Rectal smooth muscle tissue (tissue), 1 donor: ENCODE data around the gene LAMA3.

ENCODE experiments used
- H3K27ac ChIP-seq: one replicate; pipeline ENCODE4 v1.7.0; 2013; ENCODE audit warnings: low read depth, low read length, inconsistent platforms
- H3K27me3 ChIP-seq: one replicate; pipeline ENCODE4 v1.7.0; 2013; ENCODE audit warnings: low read length; ENCODE audit not compliant: control insufficient read depth, insufficient read depth
- H3K36me3 ChIP-seq: one replicate; pipeline ENCODE4 v1.7.0; 2013; ENCODE audit warnings: low read length; ENCODE audit not compliant: control insufficient read depth, insufficient read depth
- H3K4me1 ChIP-seq: one replicate; pipeline ENCODE4 v1.7.0; 2013; ENCODE audit warnings: low read length; ENCODE audit not compliant: control insufficient read depth, insufficient read depth
- H3K4me3 ChIP-seq: one replicate; pipeline ENCODE4 v1.7.0; 2013; ENCODE audit warnings: low read length
- H3K9ac ChIP-seq: one replicate; pipeline ENCODE4 v1.7.0; 2013; ENCODE audit warnings: low read length

Gene LAMA3

GRCh38 chr18:23752363-23752762 lies 63.1 kb downstream of the LAMA3 start:
- Histone ChIP-seq H3K27ac (peak overlapping the region; percentile 17), H3K9ac (no peak overlapping the region)

DNA sequence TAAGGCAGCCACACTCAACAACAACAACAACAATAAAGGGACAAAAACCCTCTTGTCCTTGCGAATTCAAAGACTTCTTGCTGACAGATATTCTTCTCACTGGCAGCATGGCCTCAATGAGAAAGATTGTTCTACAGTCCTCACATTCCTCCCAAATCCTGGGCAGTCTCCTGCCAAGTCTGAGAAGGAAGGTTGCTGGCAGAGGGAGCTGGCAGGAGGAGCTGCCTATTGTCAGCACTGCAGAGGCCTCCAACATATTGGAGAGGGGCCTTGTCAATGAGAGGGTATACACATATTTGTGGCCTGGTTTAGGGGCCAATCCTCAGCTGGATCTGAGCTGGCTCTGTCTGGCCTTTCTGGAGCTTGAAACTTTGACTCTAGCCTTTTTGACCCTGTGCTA lies 63.5 kb downstream of the LAMA3 start:
- H3K36me3 ChIP-seq: no peaks in the 10 kb centered on the region
- H3K27ac ChIP-seq: peak overlapping the region; percentile 17
- no peak overlapping the region for H3K9ac ChIP-seq
- no peak overlapping the region for H3K4me3 ChIP-seq
- H3K27me3 ChIP-seq: no peaks in the 10 kb centered on the region
- H3K4me1 ChIP-seq: peaks cover 7% of the 10 kb centered on the region

More at GRCh38 chr18:23752363-23752762, 63.1 kb downstream of the LAMA3 start:
- Histone ChIP-seq H3K4me3 (no peak overlapping the region), H3K4me1 (peaks cover 7% of the 10 kb centered on the region), H3K27me3 (no peaks in the 10 kb centered on the region), H3K36me3 (no peaks in the 10 kb centered on the region)

- Histone ChIP-seq H3K9ac (no peak overlapping the region), H3K27ac (no peak overlapping the region), H3K4me1 (peaks cover 5% of the 10 kb centered on the region), H3K27me3 (no peaks in the 10 kb centered on the region), H3K4me3 (no peak overlapping the region), H3K36me3 (no peaks in the 10 kb centered on the region)
Observed at GRCh38 chr18:23756590-23757436, 67.6 kb downstream of the LAMA3 start.

- Histone ChIP-seq H3K36me3 (no peaks in the 10 kb centered on the region), H3K9ac (no peak overlapping the region), H3K27ac (no peak overlapping the region), H3K4me1 (peaks cover 5% of the 10 kb centered on the region), H3K27me3 (no peaks in the 10 kb centered on the region), H3K4me3 (no peak overlapping the region)
Observed at GRCh38 chr18:23757437-23757733, 68.1 kb downstream of the LAMA3 start.

DNA sequence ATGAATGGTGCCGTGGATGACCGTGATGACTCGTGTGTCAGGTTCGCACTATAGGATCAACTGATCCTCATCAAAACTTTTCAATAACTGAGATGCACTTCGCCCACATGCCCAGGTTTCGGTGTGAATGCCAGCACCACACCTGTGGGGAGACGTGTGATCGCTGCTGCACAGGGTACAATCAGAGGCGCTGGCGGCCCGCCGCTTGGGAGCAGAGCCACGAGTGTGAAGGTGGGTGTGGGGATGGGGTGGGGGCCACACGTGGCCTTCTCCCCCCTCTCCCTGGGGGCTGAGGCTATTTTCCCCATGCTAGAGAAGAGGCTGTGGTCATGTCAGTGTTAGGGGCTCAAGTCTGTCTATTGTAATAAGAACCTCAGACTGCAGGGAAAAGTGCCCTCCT lies 69.0 kb downstream of the LAMA3 start:
- Histone ChIP-seq H3K4me1 (no peaks in the 10 kb centered on the region), H3K36me3 (no peaks in the 10 kb centered on the region), H3K9ac (no peak overlapping the region), H3K27ac (no peak overlapping the region), H3K4me3 (no peak overlapping the region), H3K27me3 (no peaks in the 10 kb centered on the region)

GRCh38 chr18:23761941-23762340 lies 72.7 kb downstream of the LAMA3 start:
- Histone ChIP-seq H3K4me1 (no peaks in the 10 kb centered on the region), H3K27ac (no peak overlapping the region), H3K27me3 (no peaks in the 10 kb centered on the region), H3K9ac (no peak overlapping the region), H3K36me3 (no peaks in the 10 kb centered on the region), H3K4me3 (no peak overlapping the region)

DNA sequence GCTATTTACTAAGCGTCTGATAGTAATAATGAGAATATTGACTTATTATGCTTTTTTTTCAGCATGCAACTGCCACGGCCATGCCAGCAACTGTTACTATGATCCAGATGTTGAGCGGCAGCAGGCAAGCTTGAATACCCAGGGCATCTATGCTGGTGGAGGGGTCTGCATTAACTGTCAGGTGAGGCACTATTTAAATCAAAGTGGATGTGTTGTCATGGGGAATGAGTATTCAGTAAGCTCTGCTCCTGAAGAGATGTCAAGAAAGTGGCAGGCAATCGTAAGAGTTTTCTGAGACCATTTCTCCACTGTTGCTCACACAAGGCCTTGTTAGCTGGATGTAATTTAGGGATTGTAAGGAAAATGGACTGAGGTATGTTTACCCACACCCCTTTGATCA lies 74.1 kb downstream of the LAMA3 start:
- no peaks in the 10 kb centered on the region for H3K36me3 ChIP-seq
- H3K4me1 ChIP-seq: no peaks in the 10 kb centered on the region
- H3K27me3 ChIP-seq: no peaks in the 10 kb centered on the region
- H3K27ac ChIP-seq: no peak overlapping the region
- no peak overlapping the region for H3K4me3 ChIP-seq
- H3K9ac ChIP-seq: no peak overlapping the region

DNA sequence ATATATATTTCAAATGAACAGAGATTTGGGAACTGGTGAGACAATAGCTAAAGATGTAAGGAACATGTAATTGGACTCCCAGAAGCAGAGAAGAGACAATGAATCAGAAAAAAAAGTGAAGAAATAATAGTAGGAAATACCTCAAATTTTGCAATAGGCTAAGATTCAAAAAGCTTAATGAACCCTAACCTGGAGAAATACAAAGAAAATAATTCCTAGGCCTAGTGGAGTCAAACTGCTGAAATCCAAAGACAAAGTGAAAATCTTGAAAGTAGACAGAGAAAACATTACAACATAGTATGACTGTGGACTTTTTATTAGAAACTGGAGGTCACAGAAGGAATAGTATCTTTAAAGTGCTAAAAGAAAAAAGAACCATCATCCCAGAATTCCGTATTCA lies 76.7 kb downstream of the LAMA3 start:
- H3K9ac ChIP-seq: no peak overlapping the region
- H3K27ac ChIP-seq: no peak overlapping the region
- no peaks in the 10 kb centered on the region for H3K4me1 ChIP-seq
- H3K36me3 ChIP-seq: no peaks in the 10 kb centered on the region
- no peak overlapping the region for H3K4me3 ChIP-seq
- H3K27me3 ChIP-seq: no peaks in the 10 kb centered on the region

DNA sequence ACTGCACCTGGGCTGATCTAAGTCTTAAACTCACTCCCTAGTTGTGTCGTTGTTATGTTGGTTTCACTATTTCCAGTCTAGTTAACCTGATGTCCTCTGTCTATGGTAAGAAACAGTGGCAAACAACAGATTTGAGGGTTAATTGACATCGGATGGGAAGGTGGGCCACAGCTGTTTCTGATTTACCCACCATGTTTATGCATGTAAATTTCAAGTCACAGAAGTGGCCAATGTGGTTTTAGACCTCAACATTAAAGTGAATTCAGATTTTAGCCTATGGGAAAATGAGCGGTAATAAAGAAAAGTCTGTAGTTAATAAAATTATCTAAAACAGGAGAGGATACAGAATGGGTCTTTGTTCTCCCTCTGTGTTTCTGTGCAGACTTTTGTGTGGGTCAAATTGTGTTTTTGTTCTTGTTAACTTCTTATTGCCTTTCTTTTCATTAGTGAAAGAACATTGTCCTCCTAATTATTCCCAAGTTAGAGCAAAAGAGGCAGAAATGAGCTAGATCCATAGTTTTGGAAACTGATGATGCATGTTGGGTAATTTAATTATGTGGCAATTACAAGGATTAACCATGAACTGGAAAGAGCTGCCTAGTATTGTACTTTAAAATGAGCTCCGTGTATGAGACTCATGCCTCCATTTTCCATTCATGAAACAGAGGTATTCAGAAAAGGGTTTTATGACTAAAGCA lies 83.2 kb downstream of the LAMA3 start:
- H3K9ac ChIP-seq: no peak overlapping the region
- H3K4me3 ChIP-seq: no peak overlapping the region
- no peaks in the 10 kb centered on the region for H3K27me3 ChIP-seq
- no peaks in the 10 kb centered on the region for H3K4me1 ChIP-seq
- H3K27ac ChIP-seq: no peak overlapping the region
- no peaks in the 10 kb centered on the region for H3K36me3 ChIP-seq

DNA sequence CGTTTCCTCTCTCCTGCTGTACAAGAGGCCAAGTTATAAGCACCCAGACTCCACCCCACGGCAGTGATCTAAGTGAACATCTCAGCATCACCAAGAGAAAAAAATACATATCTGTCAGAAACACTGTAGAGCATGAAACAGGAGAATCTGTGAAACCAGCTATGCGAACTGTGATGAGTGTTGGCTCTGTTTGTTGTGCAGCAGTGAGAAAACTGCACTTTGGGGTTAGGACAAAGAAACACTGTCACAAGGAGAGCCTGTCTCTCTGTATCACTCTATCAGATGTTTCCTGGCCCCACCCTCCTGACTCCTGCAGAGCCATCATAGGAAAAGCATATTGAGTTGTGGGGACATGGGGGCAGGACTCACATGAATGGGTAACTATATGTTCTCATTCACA lies 87.1 kb downstream of the LAMA3 start:
- Histone ChIP-seq H3K27ac (no peak overlapping the region), H3K36me3 (no peaks in the 10 kb centered on the region), H3K4me3 (no peak overlapping the region), H3K27me3 (no peaks in the 10 kb centered on the region), H3K4me1 (no peaks in the 10 kb centered on the region), H3K9ac (no peak overlapping the region)

DNA sequence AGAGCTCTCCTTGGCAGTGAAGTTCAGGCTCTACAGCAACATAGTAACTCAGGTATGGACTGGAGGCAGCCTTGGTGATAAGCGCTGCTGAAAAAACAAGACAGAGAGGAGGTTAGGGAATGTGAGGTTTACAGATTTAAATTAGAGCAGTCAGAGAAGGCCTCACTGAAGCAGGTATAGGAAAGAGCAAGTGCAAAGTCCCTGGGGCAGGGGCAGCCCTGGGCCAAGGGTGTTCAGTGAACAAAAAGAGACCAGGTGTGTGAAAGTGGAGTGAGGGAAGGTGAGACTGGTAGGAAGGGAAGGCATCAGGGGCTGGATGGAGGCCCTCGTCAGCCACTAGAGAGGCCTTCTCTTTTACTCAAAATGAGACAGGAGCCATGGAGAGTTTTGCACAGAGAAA lies 89.6 kb downstream of the LAMA3 start:
- Histone ChIP-seq H3K4me1 (no peaks in the 10 kb centered on the region), H3K36me3 (no peaks in the 10 kb centered on the region), H3K4me3 (no peak overlapping the region), H3K9ac (no peak overlapping the region), H3K27ac (no peak overlapping the region), H3K27me3 (no peaks in the 10 kb centered on the region)

DNA sequence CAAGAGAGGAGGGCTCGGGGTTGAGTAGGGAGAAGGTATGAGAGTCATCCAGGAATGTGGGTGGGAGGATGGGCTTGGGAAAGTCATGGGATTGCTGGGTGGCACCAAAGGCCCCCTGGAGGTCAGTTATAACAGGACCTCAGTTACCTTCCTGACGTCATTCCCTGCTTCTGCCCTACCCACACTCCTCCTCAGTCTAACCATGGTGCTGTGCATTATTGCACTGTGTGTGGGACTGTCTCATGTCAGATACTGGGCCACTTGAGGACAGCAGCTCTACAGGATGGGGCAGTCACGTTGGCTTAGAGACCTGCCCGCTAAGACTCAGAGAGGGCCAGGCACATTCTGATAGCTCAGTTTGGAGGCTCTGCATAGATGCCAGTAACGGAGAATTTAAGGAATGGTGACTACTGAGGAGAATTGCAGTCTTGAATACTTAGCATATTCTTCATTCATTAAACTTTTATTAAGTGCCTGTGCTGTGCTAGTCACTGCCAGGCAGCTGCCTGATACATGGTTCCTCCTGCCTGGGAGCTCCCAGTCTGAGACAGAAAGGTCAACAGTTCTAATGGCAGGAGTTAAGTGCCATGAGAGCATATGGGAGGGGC lies 90.5 kb downstream of the LAMA3 start:
- H3K27ac ChIP-seq: no peak overlapping the region
- no peaks in the 10 kb centered on the region for H3K36me3 ChIP-seq
- H3K4me3 ChIP-seq: no peak overlapping the region
- H3K4me1 ChIP-seq: no peaks in the 10 kb centered on the region
- H3K27me3 ChIP-seq: no peaks in the 10 kb centered on the region
- no peak overlapping the region for H3K9ac ChIP-seq
